Mesendoderm (in vitro differentiated cells): Measurements from ENCODE around the gene LRRC47.
A peak's percentile ranks its signal among the peaks of the same experiment; 100 is the strongest.

Experiments used
- DNase-seq: peaks from one replicate; pipeline ENCODE4 v3.0.0; 2013
- H2AK5ac ChIP-seq: 2 replicates; pipeline ENCODE4 v1.6.1; 2013; ENCODE audit warnings: low read length, inconsistent platforms
- H2BK120ac ChIP-seq: 2 replicates; pipeline ENCODE4 v1.6.1; 2013; ENCODE audit warnings: low read depth, mild to moderate bottlenecking, low read length, moderate library complexity, mixed read lengths
- H2BK15ac ChIP-seq: replicated peaks from 2 replicates; pipeline ENCODE4 v1.6.1; 2013; ENCODE audit warnings: low read depth, mild to moderate bottlenecking, moderate library complexity
- H2BK5ac ChIP-seq: 2 replicates; pipeline ENCODE4 v1.6.1; 2013; ENCODE audit warnings: low read length, inconsistent platforms
- H3K18ac ChIP-seq: 2 replicates; pipeline ENCODE4 v1.6.1; 2013; ENCODE audit warnings: mild to moderate bottlenecking, low read length, mixed read lengths
- H3K23ac ChIP-seq: one replicate; pipeline ENCODE4 v1.6.1; 2013; ENCODE audit warnings: low read length
- H3K27ac ChIP-seq: 2 replicates; pipeline ENCODE4 v1.5.1; 2013; ENCODE audit warnings: low read depth, mild to moderate bottlenecking, inconsistent platforms, low read length, moderate library complexity
- H3K27me3 ChIP-seq: 2 replicates; pipeline ENCODE4 v1.6.1; 2013; ENCODE audit warnings: low read length, control low read depth, mild to moderate bottlenecking, inconsistent platforms; ENCODE audit not compliant: insufficient read depth, poor library complexity
- H3K36me3 ChIP-seq: 2 replicates; pipeline ENCODE4 v1.6.1; 2013; ENCODE audit warnings: low read length, inconsistent platforms; ENCODE audit not compliant: control insufficient read depth, insufficient read depth
- H3K4ac ChIP-seq: one replicate; pipeline ENCODE4 v1.6.1; 2013; ENCODE audit warnings: low read depth, mild to moderate bottlenecking, low read length, moderate library complexity
- H3K4me1 ChIP-seq: 2 replicates; pipeline ENCODE4 v1.6.1; 2013; ENCODE audit warnings: low read depth, low read length, inconsistent platforms; ENCODE audit not compliant: control insufficient read depth
- H3K4me2 ChIP-seq: 2 replicates; pipeline ENCODE4 v1.6.1; 2013; ENCODE audit warnings: low read length
- H3K4me3 ChIP-seq: 2 replicates; pipeline ENCODE4 v1.5.1; 2013; ENCODE audit warnings: mild to moderate bottlenecking, low read length
- H3K56ac ChIP-seq: one replicate; pipeline ENCODE4 v1.6.1; 2013; ENCODE audit warnings: low read length
- H3K79me1 ChIP-seq: 2 replicates; pipeline ENCODE4 v1.6.1; 2013; ENCODE audit warnings: low read length, inconsistent platforms
- H3K79me2 ChIP-seq: 2 replicates; pipeline ENCODE4 v1.6.1; 2013; ENCODE audit warnings: mild to moderate bottlenecking, low read length; ENCODE audit not compliant: control insufficient read depth, insufficient read depth
- H3K9ac ChIP-seq: 2 replicates; pipeline ENCODE4 v1.6.1; 2013; ENCODE audit warnings: low read length, inconsistent platforms
- H4K5ac ChIP-seq: one replicate; pipeline ENCODE4 v1.6.1; 2013; ENCODE audit warnings: low read length
- H4K8ac ChIP-seq: one replicate; pipeline ENCODE4 v1.6.1; 2013; ENCODE audit warnings: low read depth, mild to moderate bottlenecking, control low read depth, low read length, moderate library complexity
- WGBS: extraction: QIAGEN DNeasy Blood & Tissue Kit; methylation state at CpG from one replicate; pipeline ENCODE4 v1.1.7; 2013; ENCODE audit warnings: low lambda C conversion rate, missing lambda C conversion rate; ENCODE audit not compliant: insufficient coverage; ENCODE audit errors: extremely low coverage; 5-methylcytosine and 5-hydroxymethylcytosine counted together

The LRRC47 gene

DNA sequence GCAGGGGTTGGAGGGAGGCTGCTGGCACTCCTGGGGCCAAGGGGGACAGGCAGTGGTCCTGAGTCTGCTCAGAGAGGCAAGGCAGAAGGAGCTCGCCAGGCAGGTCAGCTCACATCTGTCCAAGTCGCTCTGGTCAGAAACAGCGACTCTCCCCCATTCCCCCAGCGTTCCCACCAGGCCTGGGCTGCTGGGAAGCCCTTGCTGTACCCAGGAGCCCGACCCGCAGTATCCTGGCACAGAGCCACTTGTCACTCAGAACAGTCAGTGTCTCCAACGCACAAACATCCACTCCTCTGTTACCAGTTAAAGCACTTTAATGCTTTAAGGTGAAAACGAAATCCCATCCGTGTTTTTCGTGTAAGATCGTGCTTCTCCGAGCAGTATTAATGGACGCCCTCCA is 60.6 kb downstream of the LRRC47 start:
- Histone ChIP-seq H3K27me3 (no peaks in the 10 kb centered on the region), H3K18ac (no peak overlapping the region), H3K23ac (no peak overlapping the region), H3K56ac (no peak overlapping the region), H3K27ac (no peak overlapping the region), H3K4ac (no peak overlapping the region), H2BK5ac (no peak overlapping the region), H2AK5ac (no peak overlapping the region), H3K79me1 (no peaks in the 10 kb centered on the region), H3K4me2 (no peak overlapping the region), H4K8ac (no peak overlapping the region), H3K9ac (no peak overlapping the region), H3K4me3 (no peak overlapping the region), H2BK15ac (no peak overlapping the region), H2BK120ac (no peak overlapping the region), H3K4me1 (no peaks in the 10 kb centered on the region), H3K79me2 (no peaks in the 10 kb centered on the region), H3K36me3 (peaks cover 5% of the 10 kb centered on the region), H4K5ac (no peak overlapping the region)
- no peak for DNase-seq
- WGBS = no CpG with 5 or more reads among the region's 13 CpGs

DNA sequence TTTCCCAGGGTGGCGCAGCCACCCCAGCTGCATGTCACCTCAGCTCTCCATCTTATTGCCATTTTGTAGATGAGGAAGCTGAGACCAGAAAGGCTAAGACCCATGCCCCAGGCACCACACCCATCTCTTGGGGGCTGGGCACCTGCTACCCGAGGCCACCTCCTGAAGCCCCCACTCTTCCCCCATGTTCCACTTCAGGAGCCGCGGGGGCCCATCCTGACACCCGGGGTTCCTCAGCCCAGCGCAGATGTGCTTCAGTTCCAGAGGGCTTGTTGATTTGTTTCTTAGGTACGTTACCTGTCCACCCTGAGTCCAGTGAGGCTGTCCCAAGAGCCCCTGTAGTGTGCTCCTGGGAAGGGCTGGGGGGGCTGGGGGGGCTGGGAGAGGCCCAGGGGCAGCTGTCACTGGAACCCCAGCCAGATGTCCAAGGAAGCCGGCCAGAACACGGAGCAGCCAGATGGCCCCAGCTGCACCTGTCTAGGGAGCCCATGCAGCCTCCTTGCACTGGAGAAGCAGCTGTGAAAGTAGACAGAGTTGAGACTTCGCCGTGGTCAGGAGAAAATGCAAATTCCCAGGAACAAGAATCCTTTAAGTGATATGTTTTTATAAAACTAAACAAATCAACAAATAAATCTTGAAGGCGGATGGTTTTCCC is 61.1 kb downstream of the LRRC47 start:
- Histone ChIP-seq H3K79me2 (no peaks in the 10 kb centered on the region), H3K18ac (no peak overlapping the region), H2BK5ac (no peak overlapping the region), H3K79me1 (no peaks in the 10 kb centered on the region), H3K27me3 (no peaks in the 10 kb centered on the region), H2BK15ac (no peak overlapping the region), H3K23ac (no peak overlapping the region), H3K9ac (no peak overlapping the region), H3K4me2 (no peak overlapping the region), H3K36me3 (peaks cover 5% of the 10 kb centered on the region), H3K27ac (no peak overlapping the region), H3K4ac (no peak overlapping the region), H2BK120ac (no peak overlapping the region), H3K4me3 (no peak overlapping the region), H3K4me1 (no peaks in the 10 kb centered on the region), H3K56ac (no peak overlapping the region), H4K5ac (no peak overlapping the region), H2AK5ac (no peak overlapping the region), H4K8ac (no peak overlapping the region)
- no CpG with 5 or more reads among the region's 12 CpGs for WGBS
- DNase-seq = no peak

DNA sequence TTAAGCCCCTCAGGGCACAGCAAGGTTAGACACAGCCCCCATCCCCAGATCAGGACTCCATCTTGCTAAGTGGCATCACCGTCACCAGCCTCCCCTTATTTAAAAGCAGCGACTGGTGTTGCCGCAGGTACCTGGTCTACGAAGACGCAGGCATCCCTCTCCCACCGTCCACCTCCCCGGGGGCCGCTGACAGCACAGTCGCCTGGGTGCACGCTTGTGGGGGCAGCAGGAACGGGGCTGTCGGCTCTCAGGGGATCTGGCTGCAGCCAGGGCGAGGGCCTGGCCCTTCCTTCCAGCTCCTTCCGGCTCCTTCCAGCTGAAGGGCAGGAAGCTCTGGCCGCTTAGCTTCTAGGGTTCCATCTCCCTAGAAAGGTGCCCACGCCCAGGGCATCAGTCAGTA is 61.7 kb downstream of the LRRC47 start:
- no CpG with 5 or more reads among the region's 16 CpGs for WGBS
- no peak overlapping the region for H3K56ac ChIP-seq

DNA sequence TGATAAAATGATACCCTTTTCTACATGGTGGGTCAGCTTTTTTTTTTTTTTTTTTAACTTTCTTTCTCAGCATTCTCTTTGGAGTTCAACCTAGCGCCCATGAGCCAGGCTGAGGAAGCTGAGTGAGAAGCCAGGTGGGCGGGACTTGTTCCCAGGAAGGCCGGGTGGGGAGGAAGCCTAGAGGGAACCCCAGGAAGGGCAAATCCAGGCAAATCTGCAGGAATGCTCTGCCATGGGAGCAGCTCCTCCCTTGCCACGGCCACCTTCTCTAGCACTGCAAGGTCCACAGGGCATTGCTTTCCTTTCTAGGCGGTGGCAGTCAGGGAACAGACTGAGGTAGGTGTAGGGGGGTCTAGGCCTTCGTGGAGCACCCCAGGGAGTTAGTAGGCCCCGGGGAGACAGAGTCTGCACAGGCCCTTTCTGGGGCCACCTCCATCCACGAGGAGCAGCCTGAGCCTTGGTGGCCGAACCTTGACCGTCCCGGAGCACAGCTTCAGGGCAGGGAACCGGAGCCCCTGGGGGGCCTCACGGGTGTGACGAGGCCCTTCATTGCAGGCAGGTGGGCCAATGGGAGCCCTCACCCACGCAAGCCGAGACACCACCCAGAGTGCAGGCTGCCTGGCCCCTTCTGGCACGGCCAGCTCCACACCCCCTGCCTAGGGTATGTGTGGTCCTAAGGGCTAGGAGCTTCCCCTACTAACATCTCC is 62.3 kb downstream of the LRRC47 start:
- no peak overlapping the region for H3K18ac ChIP-seq
- H3K4me2 ChIP-seq = no peak overlapping the region
- no peak overlapping the region for H3K9ac ChIP-seq
- peaks cover 5% of the 10 kb centered on the region for H3K36me3 ChIP-seq
- H3K23ac ChIP-seq = no peak overlapping the region
- no peak overlapping the region for H2BK120ac ChIP-seq
- H3K79me2 ChIP-seq = no peaks in the 10 kb centered on the region
- DNase-seq = no peak
- H3K27ac ChIP-seq = no peak overlapping the region
- no peak overlapping the region for H3K4ac ChIP-seq
- H3K4me1 ChIP-seq = no peaks in the 10 kb centered on the region
- no peak overlapping the region for H3K56ac ChIP-seq
- H3K79me1 ChIP-seq = no peaks in the 10 kb centered on the region
- no peak overlapping the region for H2BK15ac ChIP-seq
- H4K5ac ChIP-seq = no peak overlapping the region
- no CpG with 5 or more reads among the region's 17 CpGs for WGBS
- no peak overlapping the region for H2AK5ac ChIP-seq
- no peak overlapping the region for H4K8ac ChIP-seq
- H2BK5ac ChIP-seq = no peak overlapping the region
- no peaks in the 10 kb centered on the region for H3K27me3 ChIP-seq
- H3K4me3 ChIP-seq = no peak overlapping the region

More for the DNA sequence above, 61.7 kb downstream of the LRRC47 start:
- no peak overlapping the region for H3K4ac ChIP-seq
- H2BK120ac ChIP-seq = no peak overlapping the region
- no peak for DNase-seq
- no peak overlapping the region for H3K9ac ChIP-seq
- H3K79me1 ChIP-seq = no peaks in the 10 kb centered on the region
- H3K4me3 ChIP-seq = no peak overlapping the region
- H4K8ac ChIP-seq = no peak overlapping the region
- no peak overlapping the region for H4K5ac ChIP-seq
- no peaks in the 10 kb centered on the region for H3K27me3 ChIP-seq
- no peak overlapping the region for H3K4me2 ChIP-seq
- no peak overlapping the region for H3K18ac ChIP-seq
- H3K23ac ChIP-seq = no peak overlapping the region
- H3K79me2 ChIP-seq = no peaks in the 10 kb centered on the region
- no peak overlapping the region for H3K27ac ChIP-seq
- no peak overlapping the region for H2AK5ac ChIP-seq
- H2BK15ac ChIP-seq = no peak overlapping the region
- H3K36me3 ChIP-seq = peaks cover 5% of the 10 kb centered on the region
- H3K4me1 ChIP-seq = no peaks in the 10 kb centered on the region
- H2BK5ac ChIP-seq = no peak overlapping the region

DNA sequence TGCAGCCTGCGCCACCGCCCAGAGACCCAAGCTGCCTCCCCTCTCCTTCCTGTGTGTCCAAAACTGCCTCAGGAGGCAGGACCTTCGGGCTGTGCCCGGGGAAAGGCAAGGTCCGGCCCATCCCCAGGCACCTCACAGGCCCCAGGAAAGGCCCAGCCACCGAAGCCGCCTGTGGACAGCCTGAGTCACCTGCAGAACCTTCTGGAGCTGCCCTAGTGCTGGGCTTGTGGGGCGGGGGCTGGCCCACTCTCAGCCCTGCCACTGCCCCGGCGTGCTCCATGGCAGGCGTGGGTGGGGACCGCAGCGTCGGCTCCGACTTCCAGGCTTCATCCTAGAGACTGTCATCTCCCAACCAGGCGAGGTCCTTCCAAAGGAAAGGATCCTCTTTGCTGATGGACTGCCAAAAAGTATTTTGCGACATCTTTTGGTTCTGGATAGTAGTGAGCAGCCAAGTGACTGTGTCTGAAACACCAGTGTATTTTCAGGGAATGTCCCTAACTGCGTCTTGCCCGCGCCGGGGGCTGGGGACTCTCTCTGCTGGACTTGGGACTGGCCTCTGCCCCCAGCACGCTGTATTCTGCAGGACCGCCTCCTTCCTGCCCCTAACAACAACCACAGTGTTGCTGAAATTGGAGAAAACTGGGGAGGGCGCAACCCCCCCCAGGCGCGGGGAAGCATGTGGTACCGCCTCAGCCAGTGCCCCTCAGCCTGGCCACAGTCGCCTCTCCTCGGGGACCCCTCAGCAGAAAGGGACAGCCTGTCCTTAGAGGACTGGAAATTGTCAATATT is 63.0 kb downstream of the LRRC47 start:
- peak overlapping the region; percentile 70 for H3K9ac ChIP-seq
- H4K5ac ChIP-seq = no peak overlapping the region
- H4K8ac ChIP-seq = no peak overlapping the region
- H3K27me3 ChIP-seq = no peaks in the 10 kb centered on the region
- no peak overlapping the region for H2AK5ac ChIP-seq
- H2BK5ac ChIP-seq = no peak overlapping the region
- H2BK15ac ChIP-seq = no peak overlapping the region
- H3K23ac ChIP-seq = no peak overlapping the region
- WGBS = no CpG with 5 or more reads among the region's 29 CpGs
- H3K36me3 ChIP-seq = peaks cover 3% of the 10 kb centered on the region
- H3K4me3 ChIP-seq = no peak overlapping the region
- H3K18ac ChIP-seq = no peak overlapping the region
- no peak overlapping the region for H2BK120ac ChIP-seq
- H3K56ac ChIP-seq = peak overlapping the region; percentile 88
- no peak overlapping the region for H3K27ac ChIP-seq
- no peaks in the 10 kb centered on the region for H3K4me1 ChIP-seq
- DNase-seq = no peak
- no peaks in the 10 kb centered on the region for H3K79me1 ChIP-seq
- no peaks in the 10 kb centered on the region for H3K79me2 ChIP-seq
- H3K4ac ChIP-seq = no peak overlapping the region
- H3K4me2 ChIP-seq = peak overlapping the region; percentile 72
